ENCODE data around the gene DDO.

- TF ChIP-seq, protein P1, sequence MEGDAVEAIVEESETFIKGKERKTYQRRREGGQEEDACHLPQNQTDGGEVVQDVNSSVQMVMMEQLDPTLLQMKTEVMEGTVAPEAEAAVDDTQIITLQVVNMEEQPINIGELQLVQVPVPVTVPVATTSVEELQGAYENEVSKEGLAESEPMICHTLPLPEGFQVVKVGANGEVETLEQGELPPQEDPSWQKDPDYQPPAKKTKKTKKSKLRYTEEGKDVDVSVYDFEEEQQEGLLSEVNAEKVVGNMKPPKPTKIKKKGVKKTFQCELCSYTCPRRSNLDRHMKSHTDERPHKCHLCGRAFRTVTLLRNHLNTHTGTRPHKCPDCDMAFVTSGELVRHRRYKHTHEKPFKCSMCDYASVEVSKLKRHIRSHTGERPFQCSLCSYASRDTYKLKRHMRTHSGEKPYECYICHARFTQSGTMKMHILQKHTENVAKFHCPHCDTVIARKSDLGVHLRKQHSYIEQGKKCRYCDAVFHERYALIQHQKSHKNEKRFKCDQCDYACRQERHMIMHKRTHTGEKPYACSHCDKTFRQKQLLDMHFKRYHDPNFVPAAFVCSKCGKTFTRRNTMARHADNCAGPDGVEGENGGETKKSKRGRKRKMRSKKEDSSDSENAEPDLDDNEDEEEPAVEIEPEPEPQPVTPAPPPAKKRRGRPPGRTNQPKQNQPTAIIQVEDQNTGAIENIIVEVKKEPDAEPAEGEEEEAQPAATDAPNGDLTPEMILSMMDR (IDR thresholded peaks at IDR 0.05), result no peak
- TF ChIP-seq POLR2A (IDR thresholded peaks at IDR 0.05), result no peak
Observed at GRCh38 chr6:110352563-110353262, 62.7 kb downstream of the DDO start.
